Measurements from ENCODE around the gene THOP1.

DNA sequence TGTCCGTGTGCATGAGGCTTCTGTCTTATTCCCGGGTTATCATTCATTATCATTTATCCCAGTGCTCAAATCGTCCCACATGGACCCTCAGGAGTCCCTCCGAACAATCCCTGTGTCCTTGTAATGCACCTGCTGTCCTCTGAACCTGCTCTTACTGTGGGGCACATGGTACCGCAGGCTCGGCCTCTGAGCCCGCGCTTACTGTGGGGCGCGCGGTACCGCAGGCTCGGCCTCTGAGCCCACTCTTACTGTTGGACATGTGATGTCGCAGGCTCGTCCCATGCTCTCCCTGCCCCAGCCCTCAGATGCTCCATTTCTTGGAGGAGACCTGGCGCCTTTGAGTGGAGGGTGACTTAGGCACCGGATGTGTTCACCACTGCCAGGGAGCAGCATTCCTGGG, 17.5 kb downstream of the THOP1 start:
- TF ChIP-seq CTCF (IDR thresholded peaks at IDR 0.05 in 8 of 11, conservative IDR thresholded peaks at IDR 0.05 in 3 of 11) = no peak
- no peak for TF ChIP-seq POLR2AphosphoS5 (IDR thresholded peaks at IDR 0.05)
